HEK293 (cell line): ENCODE data around the gene FYCO1.

Source experiments
- CTCF ChIA-PET: fragments of 350-600 bp; formaldehyde crosslinking; extraction: SDS; loops from one replicate; lab custom pipeline; 2021; ENCODE audit warnings: antibody characterized with exemption; lab: Yijun Ruan, JAX
- POLR2A ChIA-PET: fragments of 300-600 bp; formaldehyde crosslinking; extraction: SDS; loops from one replicate; lab custom pipeline; 2020; ENCODE audit warnings: antibody characterized with exemption, inconsistent platforms; lab: Yijun Ruan, JAX
- H3K27ac ChIP-seq: fragments of 200-500 bp; sonication (Bioruptor generic); 2 replicates; pipeline ENCODE4 v1.5.1; 2014; ENCODE audit warnings: low read depth, low read length, control low read depth, inconsistent platforms; ENCODE audit errors: extremely low read depth
- H3K36me3 ChIP-seq, 2 experiments: fragments of 200-500 bp in 1 of 2; sonication (Bioruptor generic) in 1 of 2; 1 replicate in 1 of 2; 2 replicates in 1 of 2; pipeline ENCODE4 v1.5.1; 2014 to 2017; ENCODE audit warnings: inconsistent platforms in 2 of 2, low read length in 2 of 2; ENCODE audit not compliant: control insufficient read depth in 2 of 2, insufficient read depth in 1 of 2
- H3K4me1 ChIP-seq: fragments of 200-500 bp; sonication (Bioruptor generic); 2 replicates; pipeline ENCODE4 v1.5.1; 2014; ENCODE audit warnings: mild to moderate bottlenecking, low read length, inconsistent platforms; ENCODE audit not compliant: control insufficient read depth, insufficient read depth
- H3K4me3 ChIP-seq: 2 replicates; pipeline ENCODE4 v1.5.1; 2011; ENCODE audit warnings: low read depth, mild to moderate bottlenecking, control low read depth, low read length, moderate library complexity
- H3K9me3 ChIP-seq: fragments of 200-500 bp; sonication (Bioruptor generic); 2 replicates; pipeline ENCODE4 v1.5.1; 2014; ENCODE audit warnings: low read depth, low read length, inconsistent platforms; ENCODE audit not compliant: control insufficient read depth, insufficient read depth
- KLF7 ChIP-seq: fragments of 450-650 bp; formaldehyde crosslinking; IDR thresholded peaks from 2 replicates; pipeline ENCODE4 v1.5.1; 2016; ENCODE audit warnings: missing biosample characterization, missing genetic modification characterization, borderline replicate concordance
- MEIS1 ChIP-seq: sonication (generic); formaldehyde crosslinking; IDR thresholded peaks from 2 replicates; pipeline ENCODE4 v1.8.1; 2022; ENCODE audit warnings: missing genetic modification reagents, mild to moderate bottlenecking, borderline replicate concordance
- TRIM28 ChIP-seq: IDR thresholded peaks from 2 replicates; pipeline ENCODE4 v1.6.1; 2011; ENCODE audit warnings: low read length, control low read depth, borderline replicate concordance
- ZBTB1 ChIP-seq: fragments of 450-650 bp; formaldehyde crosslinking; IDR thresholded peaks from 2 replicates; pipeline ENCODE4 v1.5.1; 2016; ENCODE audit warnings: missing biosample characterization, missing genetic modification characterization
- ZBTB17 ChIP-seq: fragments of 450-650 bp; formaldehyde crosslinking; IDR thresholded peaks from 2 replicates; pipeline ENCODE4 v1.5.1; 2016; ENCODE audit warnings: missing biosample characterization, missing genetic modification characterization
- ZNF239 ChIP-seq: fragments of 450-650 bp; formaldehyde crosslinking; IDR thresholded peaks from 2 replicates; pipeline ENCODE4 v1.5.1; 2016; ENCODE audit warnings: missing biosample characterization, missing genetic modification characterization
- ZNF37A ChIP-seq: fragments of 450-650 bp; IDR thresholded peaks from 2 replicates; pipeline ENCODE4 v1.5.1; 2018; ENCODE audit warnings: missing biosample characterization, missing genetic modification characterization
- ZNF501 ChIP-seq: fragments of 450-650 bp; formaldehyde crosslinking; IDR thresholded peaks from 2 replicates; pipeline ENCODE4 v1.5.1; 2016; ENCODE audit warnings: missing biosample characterization, missing genetic modification characterization
- ZNF514 ChIP-seq: fragments of 450-650 bp; formaldehyde crosslinking; IDR thresholded peaks from 2 replicates; pipeline ENCODE4 v1.5.1; 2016; ENCODE audit warnings: missing biosample characterization, missing genetic modification characterization
- ZNF521 ChIP-seq: fragments of 450-650 bp; formaldehyde crosslinking; IDR thresholded peaks from 2 replicates; pipeline ENCODE4 v1.5.1; 2017; ENCODE audit warnings: missing biosample characterization, mild to moderate bottlenecking, missing genetic modification characterization
- ZNF585B ChIP-seq: fragments of 450-650 bp; formaldehyde crosslinking; IDR thresholded peaks from 2 replicates; pipeline ENCODE4 v1.5.1; 2016; ENCODE audit warnings: missing biosample characterization, missing genetic modification characterization
- ZNF792 ChIP-seq: fragments of 450-650 bp; formaldehyde crosslinking; IDR thresholded peaks from 2 replicates; pipeline ENCODE4 v1.5.1; 2016; ENCODE audit warnings: missing biosample characterization, missing genetic modification characterization
- TF ChIP-seq, protein P1 (sequence below): fragments of 450-650 bp; formaldehyde crosslinking; IDR thresholded peaks from 2 replicates; pipeline ENCODE4 v1.5.1; 2016; ENCODE audit warnings: missing biosample characterization, missing genetic modification characterization
- TF ChIP-seq, protein P2 (sequence below): IDR thresholded peaks from 2 replicates; pipeline ENCODE4 v1.6.1; 2011; ENCODE audit warnings: mild to moderate bottlenecking, low read depth, low read length, borderline replicate concordance
- TF ChIP-seq, protein P3 (sequence below): fragments of 450-650 bp; formaldehyde crosslinking; IDR thresholded peaks from 2 replicates; pipeline ENCODE4 v1.5.1; 2016; ENCODE audit warnings: missing biosample characterization, missing genetic modification characterization
- TF ChIP-seq, protein P4 (sequence below): fragments of 450-650 bp; formaldehyde crosslinking; IDR thresholded peaks from 2 replicates; pipeline ENCODE4 v1.5.1; 2016; ENCODE audit warnings: missing biosample characterization, missing genetic modification characterization
- TF ChIP-seq, protein P5 (sequence below): fragments of 450-650 bp; formaldehyde crosslinking; IDR thresholded peaks from 2 replicates; pipeline ENCODE4 v1.5.1; 2017; ENCODE audit warnings: missing biosample characterization, missing genetic modification characterization
- TF ChIP-seq, protein P6 (sequence below): fragments of 450-650 bp; formaldehyde crosslinking; IDR thresholded peaks from 2 replicates; pipeline ENCODE4 v1.5.1; 2017; ENCODE audit warnings: missing biosample characterization, mild to moderate bottlenecking, missing genetic modification characterization, moderate library complexity
- TF ChIP-seq, protein P7 (sequence below): fragments of 450-650 bp; formaldehyde crosslinking; IDR thresholded peaks from 2 replicates; pipeline ENCODE4; 2016; ENCODE audit warnings: missing biosample characterization, missing genetic modification characterization

The FYCO1 gene

DNA sequence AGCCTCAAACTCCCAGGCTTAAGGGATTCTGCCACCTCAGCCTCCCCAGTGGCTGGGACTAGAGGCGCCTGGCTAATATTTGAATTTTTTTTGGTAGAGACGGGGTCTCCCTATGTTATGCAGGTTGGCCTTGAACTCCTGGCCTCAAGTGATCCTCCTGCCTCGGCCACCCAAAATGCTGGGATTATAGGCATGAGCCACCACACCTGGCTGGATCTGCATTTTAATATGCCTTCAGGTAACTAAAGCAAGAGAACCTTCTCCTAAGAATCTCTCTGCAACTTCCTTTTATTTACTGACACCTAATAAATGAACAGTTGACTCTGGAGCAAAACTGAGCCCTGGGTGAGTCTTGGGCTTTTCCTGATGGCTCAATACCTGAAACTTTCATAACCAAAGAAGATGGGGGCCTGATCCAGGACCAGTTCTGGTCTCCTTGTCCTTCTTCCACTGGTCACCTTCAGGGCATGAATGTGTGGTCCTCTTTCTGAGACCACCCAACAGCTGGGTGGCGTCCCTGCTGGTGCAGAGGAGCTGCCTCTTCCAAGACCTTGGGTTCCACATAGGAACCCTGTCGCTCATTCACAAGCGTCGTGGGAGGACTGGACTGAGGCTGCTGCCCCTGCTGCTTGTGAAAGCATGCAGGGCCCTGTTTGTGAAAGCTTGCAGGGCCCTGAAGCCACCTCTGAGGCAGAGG is 81.1 kb downstream of the FYCO1 start:
- no peak overlapping the region for H3K4me3 ChIP-seq
- H3K4me1 ChIP-seq = no peaks in the 10 kb centered on the region
- no peak overlapping the region for H3K27ac ChIP-seq
- peaks cover 0 to 3% of the 10 kb centered on the region in 2 experiments; a peak in 1 of 3 replicates for H3K36me3 ChIP-seq
- ChIA-PET CTCF (no interaction called here), POLR2A (no interaction called here)
- no peaks in the 10 kb centered on the region for H3K9me3 ChIP-seq
- TF ChIP-seq ZNF521 (tag by site-specific recombination) = no peak
- TF ChIP-seq ZNF501 (tag by site-specific recombination) = no peak
- TF ChIP-seq, protein P1, sequence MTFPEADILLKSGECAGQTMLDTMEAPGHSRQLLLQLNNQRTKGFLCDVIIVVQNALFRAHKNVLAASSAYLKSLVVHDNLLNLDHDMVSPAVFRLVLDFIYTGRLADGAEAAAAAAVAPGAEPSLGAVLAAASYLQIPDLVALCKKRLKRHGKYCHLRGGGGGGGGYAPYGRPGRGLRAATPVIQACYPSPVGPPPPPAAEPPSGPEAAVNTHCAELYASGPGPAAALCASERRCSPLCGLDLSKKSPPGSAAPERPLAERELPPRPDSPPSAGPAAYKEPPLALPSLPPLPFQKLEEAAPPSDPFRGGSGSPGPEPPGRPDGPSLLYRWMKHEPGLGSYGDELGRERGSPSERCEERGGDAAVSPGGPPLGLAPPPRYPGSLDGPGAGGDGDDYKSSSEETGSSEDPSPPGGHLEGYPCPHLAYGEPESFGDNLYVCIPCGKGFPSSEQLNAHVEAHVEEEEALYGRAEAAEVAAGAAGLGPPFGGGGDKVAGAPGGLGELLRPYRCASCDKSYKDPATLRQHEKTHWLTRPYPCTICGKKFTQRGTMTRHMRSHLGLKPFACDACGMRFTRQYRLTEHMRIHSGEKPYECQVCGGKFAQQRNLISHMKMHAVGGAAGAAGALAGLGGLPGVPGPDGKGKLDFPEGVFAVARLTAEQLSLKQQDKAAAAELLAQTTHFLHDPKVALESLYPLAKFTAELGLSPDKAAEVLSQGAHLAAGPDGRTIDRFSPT (tag by site-specific recombination) = no peak
- no peak for TF ChIP-seq TRIM28
- no peak for TF ChIP-seq ZNF37A
- no peak for TF ChIP-seq ZNF585B
- TF ChIP-seq, protein P2, sequence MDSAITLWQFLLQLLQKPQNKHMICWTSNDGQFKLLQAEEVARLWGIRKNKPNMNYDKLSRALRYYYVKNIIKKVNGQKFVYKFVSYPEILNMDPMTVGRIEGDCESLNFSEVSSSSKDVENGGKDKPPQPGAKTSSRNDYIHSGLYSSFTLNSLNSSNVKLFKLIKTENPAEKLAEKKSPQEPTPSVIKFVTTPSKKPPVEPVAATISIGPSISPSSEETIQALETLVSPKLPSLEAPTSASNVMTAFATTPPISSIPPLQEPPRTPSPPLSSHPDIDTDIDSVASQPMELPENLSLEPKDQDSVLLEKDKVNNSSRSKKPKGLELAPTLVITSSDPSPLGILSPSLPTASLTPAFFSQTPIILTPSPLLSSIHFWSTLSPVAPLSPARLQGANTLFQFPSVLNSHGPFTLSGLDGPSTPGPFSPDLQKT = no peak
- TF ChIP-seq, protein P3, sequence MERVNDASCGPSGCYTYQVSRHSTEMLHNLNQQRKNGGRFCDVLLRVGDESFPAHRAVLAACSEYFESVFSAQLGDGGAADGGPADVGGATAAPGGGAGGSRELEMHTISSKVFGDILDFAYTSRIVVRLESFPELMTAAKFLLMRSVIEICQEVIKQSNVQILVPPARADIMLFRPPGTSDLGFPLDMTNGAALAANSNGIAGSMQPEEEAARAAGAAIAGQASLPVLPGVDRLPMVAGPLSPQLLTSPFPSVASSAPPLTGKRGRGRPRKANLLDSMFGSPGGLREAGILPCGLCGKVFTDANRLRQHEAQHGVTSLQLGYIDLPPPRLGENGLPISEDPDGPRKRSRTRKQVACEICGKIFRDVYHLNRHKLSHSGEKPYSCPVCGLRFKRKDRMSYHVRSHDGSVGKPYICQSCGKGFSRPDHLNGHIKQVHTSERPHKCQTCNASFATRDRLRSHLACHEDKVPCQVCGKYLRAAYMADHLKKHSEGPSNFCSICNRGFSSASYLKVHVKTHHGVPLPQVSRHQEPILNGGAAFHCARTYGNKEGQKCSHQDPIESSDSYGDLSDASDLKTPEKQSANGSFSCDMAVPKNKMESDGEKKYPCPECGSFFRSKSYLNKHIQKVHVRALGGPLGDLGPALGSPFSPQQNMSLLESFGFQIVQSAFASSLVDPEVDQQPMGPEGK (tag by site-specific recombination) = no peak
- TF ChIP-seq, protein P4, sequence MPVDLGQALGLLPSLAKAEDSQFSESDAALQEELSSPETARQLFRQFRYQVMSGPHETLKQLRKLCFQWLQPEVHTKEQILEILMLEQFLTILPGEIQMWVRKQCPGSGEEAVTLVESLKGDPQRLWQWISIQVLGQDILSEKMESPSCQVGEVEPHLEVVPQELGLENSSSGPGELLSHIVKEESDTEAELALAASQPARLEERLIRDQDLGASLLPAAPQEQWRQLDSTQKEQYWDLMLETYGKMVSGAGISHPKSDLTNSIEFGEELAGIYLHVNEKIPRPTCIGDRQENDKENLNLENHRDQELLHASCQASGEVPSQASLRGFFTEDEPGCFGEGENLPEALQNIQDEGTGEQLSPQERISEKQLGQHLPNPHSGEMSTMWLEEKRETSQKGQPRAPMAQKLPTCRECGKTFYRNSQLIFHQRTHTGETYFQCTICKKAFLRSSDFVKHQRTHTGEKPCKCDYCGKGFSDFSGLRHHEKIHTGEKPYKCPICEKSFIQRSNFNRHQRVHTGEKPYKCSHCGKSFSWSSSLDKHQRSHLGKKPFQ (tag by site-specific recombination) = no peak
- no peak for TF ChIP-seq ZNF514 (tag by site-specific recombination)
- TF ChIP-seq, protein P5, sequence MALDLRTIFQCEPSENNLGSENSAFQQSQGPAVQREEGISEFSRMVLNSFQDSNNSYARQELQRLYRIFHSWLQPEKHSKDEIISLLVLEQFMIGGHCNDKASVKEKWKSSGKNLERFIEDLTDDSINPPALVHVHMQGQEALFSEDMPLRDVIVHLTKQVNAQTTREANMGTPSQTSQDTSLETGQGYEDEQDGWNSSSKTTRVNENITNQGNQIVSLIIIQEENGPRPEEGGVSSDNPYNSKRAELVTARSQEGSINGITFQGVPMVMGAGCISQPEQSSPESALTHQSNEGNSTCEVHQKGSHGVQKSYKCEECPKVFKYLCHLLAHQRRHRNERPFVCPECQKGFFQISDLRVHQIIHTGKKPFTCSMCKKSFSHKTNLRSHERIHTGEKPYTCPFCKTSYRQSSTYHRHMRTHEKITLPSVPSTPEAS (tag by site-specific recombination) = no peak
- TF ChIP-seq ZBTB17 (tag by site-specific recombination) = no peak
- no peak for TF ChIP-seq ZNF239 (tag by site-specific recombination)

DNA sequence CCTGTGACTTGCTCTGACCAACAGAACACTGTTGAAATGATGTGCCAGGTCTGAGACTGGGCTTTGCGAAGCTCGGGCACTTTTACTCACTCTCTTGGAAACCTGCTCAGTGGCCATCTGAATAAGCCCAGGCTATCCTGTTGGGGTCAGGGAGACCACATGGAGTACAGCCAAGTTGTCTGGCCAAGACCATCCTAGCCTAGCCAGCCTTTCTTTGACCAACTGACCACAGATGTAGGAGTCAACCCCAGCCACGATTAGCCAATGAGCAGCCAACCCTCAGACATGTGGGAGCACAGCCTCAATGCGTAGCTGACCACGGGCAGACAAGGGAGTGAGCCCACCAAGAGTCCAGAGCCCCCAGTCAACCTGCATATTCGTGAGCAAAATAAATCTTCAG is 83.2 kb downstream of the FYCO1 start:
- Histone ChIP-seq H3K9me3 (no peaks in the 10 kb centered on the region), H3K4me3 (no peak overlapping the region), H3K4me1 (no peaks in the 10 kb centered on the region), H3K27ac (no peak overlapping the region), H3K36me3 (no peaks in the 10 kb centered on the region)
- ChIA-PET POLR2A (no interaction called here), CTCF (no interaction called here)
- no peak for TF ChIP-seq ZNF792 (tag by site-specific recombination)
- TF ChIP-seq, protein P3 (tag by site-specific recombination) = no peak
- TF ChIP-seq, protein P6, sequence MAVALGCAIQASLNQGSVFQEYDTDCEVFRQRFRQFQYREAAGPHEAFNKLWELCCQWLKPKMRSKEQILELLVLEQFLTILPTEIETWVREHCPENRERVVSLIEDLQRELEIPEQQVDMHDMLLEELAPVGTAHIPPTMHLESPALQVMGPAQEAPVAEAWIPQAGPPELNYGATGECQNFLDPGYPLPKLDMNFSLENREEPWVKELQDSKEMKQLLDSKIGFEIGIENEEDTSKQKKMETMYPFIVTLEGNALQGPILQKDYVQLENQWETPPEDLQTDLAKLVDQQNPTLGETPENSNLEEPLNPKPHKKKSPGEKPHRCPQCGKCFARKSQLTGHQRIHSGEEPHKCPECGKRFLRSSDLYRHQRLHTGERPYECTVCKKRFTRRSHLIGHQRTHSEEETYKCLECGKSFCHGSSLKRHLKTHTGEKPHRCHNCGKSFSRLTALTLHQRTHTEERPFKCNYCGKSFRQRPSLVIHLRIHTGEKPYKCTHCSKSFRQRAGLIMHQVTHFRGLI (tag by site-specific recombination) = no peak
- no peak for TF ChIP-seq MEIS1 (CRISPR knock-in tag)
- TF ChIP-seq, protein P7, sequence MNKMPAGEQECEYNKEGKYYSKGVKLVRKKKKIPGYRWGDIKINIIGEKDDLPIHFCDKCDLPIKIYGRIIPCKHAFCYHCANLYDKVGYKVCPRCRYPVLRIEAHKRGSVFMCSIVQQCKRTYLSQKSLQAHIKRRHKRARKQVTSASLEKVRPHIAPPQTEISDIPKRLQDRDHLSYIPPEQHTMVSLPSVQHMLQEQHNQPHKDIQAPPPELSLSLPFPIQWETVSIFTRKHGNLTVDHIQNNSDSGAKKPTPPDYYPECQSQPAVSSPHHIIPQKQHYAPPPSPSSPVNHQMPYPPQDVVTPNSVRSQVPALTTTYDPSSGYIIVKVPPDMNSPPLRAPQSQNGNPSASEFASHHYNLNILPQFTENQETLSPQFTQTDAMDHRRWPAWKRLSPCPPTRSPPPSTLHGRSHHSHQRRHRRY (tag by site-specific recombination) = no peak
- TF ChIP-seq KLF7 (tag by site-specific recombination) = no peak
- TF ChIP-seq ZBTB1 = no peak
